HL-60 (cell line): ENCODE measurements around the gene FMNL2.

Experiments
- DNase-seq, 2 experiments: peaks; one replicate each; pipeline ENCODE4 v3.0.0-alpha.2; 2010 to 2020; ENCODE audit warnings: low read depth in 1 of 2, low spot score in 1 of 2
- H3K27ac ChIP-seq: fragments of 250-450 bp; sonication (Bioruptor Pico); replicated peaks from 2 replicates; pipeline ENCODE4 v1.5.1; 2020; ENCODE audit warnings: mild to moderate bottlenecking, moderate library complexity
- H3K27me3 ChIP-seq: fragments of 250-450 bp; sonication (Bioruptor Pico); 2 replicates; pipeline ENCODE4 v1.5.1; 2021; ENCODE audit warnings: mild to moderate bottlenecking, moderate library complexity; ENCODE audit not compliant: insufficient read depth, poor library complexity, severe bottlenecking
- H3K4me3 ChIP-seq: replicated peaks from 2 replicates; pipeline ENCODE4 v1.5.1; 2011; ENCODE audit warnings: mild to moderate bottlenecking, control low read depth, low read length; ENCODE audit not compliant: insufficient read depth
- GABPA ChIP-seq: IDR thresholded peaks from 2 replicates; pipeline ENCODE4 v1.6.1; 2012; ENCODE audit warnings: low read depth
- POLR2AphosphoS5 ChIP-seq: IDR thresholded peaks from 2 replicates; pipeline ENCODE4 v1.6.1; 2012; ENCODE audit warnings: low read depth
- REST ChIP-seq: IDR thresholded peaks from 2 replicates; pipeline ENCODE4 v1.6.1; 2012; ENCODE audit warnings: low read depth; ENCODE audit not compliant: insufficient replicate concordance
- SPI1 ChIP-seq: IDR thresholded peaks from 2 replicates; pipeline ENCODE4 v1.6.1; 2012; ENCODE audit warnings: low read depth, mild to moderate bottlenecking, borderline replicate concordance
- TF ChIP-seq, protein P1 (sequence below): IDR thresholded peaks from one replicate; pipeline ENCODE4 v1.5.1; 2011; ENCODE audit warnings: low read length, control low read depth, inconsistent platforms; ENCODE audit not compliant: insufficient read depth

FMNL2 gene

DNA sequence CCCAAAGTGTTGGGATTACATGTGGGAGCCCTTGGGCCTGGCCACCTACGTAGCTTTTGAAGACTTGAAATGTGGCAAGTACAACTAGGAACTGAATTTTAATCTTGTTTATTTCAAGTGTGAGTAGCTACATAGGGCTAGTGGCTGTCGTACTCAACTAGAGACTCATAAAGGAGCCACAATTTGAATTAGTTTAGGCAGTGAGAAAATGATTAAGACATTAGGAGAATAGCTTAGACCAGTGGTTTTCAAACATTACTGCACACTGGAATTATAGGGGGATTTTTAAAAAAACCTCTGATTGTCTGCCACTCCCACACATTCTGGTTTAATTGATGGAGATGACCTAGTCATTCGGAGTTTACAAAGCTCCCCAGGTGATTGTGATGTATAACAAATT is 127.1 kb downstream of the FMNL2 start:
- Histone ChIP-seq H3K27ac (no peak overlapping the region), H3K27me3 (no peaks in the 10 kb centered on the region), H3K4me3 (no peak overlapping the region)
- DNase-seq, result no peak
- TF ChIP-seq, protein P1, sequence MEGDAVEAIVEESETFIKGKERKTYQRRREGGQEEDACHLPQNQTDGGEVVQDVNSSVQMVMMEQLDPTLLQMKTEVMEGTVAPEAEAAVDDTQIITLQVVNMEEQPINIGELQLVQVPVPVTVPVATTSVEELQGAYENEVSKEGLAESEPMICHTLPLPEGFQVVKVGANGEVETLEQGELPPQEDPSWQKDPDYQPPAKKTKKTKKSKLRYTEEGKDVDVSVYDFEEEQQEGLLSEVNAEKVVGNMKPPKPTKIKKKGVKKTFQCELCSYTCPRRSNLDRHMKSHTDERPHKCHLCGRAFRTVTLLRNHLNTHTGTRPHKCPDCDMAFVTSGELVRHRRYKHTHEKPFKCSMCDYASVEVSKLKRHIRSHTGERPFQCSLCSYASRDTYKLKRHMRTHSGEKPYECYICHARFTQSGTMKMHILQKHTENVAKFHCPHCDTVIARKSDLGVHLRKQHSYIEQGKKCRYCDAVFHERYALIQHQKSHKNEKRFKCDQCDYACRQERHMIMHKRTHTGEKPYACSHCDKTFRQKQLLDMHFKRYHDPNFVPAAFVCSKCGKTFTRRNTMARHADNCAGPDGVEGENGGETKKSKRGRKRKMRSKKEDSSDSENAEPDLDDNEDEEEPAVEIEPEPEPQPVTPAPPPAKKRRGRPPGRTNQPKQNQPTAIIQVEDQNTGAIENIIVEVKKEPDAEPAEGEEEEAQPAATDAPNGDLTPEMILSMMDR, result no peak
- TF ChIP-seq POLR2AphosphoS5, result no peak
- TF ChIP-seq GABPA, result no peak

DNA sequence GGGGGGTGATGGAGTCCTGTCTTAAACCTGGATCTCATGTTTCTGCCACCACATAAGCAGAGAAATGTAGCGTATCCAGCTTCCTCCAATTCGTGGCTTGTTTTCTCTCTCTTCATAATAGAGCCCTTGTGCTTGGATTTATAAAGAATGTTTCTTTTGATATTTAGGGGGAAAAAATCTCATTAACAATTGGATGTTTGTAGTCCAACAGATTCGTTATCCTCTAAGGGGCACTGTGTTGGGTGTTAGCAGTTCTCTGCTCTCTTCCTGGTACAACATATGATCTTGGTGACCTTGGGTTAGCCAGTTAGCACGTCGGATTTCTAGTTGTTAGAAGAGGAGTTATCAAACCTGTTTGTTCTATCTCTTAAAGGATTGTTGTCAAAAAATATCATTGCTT is 127.8 kb downstream of the FMNL2 start:
- no peak for DNase-seq
- TF ChIP-seq GABPA, result no peak
- no peak for TF ChIP-seq POLR2AphosphoS5
- TF ChIP-seq REST, result no peak
- TF ChIP-seq SPI1, result no peak
- TF ChIP-seq, protein P1, result no peak
- H3K4me3 ChIP-seq, result no peak overlapping the region
- no peak overlapping the region for H3K27ac ChIP-seq
- no peaks in the 10 kb centered on the region for H3K27me3 ChIP-seq

DNA sequence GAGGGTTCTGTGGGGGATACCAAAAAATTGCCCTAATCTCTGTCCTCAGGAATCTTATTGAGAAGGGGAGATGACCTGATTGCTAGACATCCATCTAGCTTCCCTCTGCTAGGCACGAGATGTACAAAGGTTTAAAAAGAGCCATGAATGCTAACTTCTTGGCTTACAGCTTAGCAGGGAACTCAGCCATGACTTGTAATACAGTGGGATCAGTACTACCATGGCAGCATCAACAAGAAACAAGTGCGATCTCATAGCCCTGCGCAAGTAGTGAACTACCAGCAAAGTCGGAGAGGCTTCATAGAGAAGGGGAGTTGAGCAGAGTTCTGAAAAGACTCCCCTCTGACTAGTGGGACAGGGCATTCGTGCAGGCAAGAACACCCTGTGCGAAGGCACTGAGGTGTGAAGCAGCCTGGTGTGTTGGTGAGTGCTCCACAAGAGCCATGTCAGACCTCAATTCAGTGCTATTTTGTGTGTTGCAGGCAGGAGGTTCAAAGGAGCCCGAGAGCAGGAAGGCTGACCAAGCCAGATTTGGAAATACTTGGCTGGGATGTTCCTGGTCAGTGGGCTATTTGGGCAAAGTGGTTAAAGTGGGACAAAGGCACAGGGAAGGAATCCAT is 130.0 kb downstream of the FMNL2 start:
- no peak overlapping the region for H3K4me3 ChIP-seq
- no peaks in the 10 kb centered on the region for H3K27me3 ChIP-seq
- no peak overlapping the region for H3K27ac ChIP-seq
- TF ChIP-seq, protein P1, result no peak
- TF ChIP-seq REST (no peak), SPI1 (no peak), GABPA (no peak), POLR2AphosphoS5 (no peak)
- DNase-seq, result no peak

GRCh38 chr2:152465541-152465940 is 130.6 kb downstream of the FMNL2 start:
- TF ChIP-seq, protein P1, result no peak
- TF ChIP-seq REST, result no peak
- TF ChIP-seq GABPA, result no peak
- TF ChIP-seq POLR2AphosphoS5, result no peak
- TF ChIP-seq SPI1, result no peak
- Histone ChIP-seq H3K27me3 (no peaks in the 10 kb centered on the region), H3K4me3 (no peak overlapping the region), H3K27ac (no peak overlapping the region)
- DNase-seq, result no peak
